SK-N-SH (cell line): ENCODE data around the gene PTPN18. TPM values are rescaled to one million over a fixed set of nuclear protein-coding genes. Genes with fewer than 3 reads are reported as not detected.

Experiments used
- CTCF ChIA-PET: fragments of 300-600, 350-600 bp; formaldehyde crosslinking; extraction: SDS; loops from one replicate; lab custom pipeline; 2021; lab: Yijun Ruan, JAX
- POLR2A ChIA-PET: fragments of 350-600 bp; sonication (Branson Sonifier 250); formaldehyde crosslinking; extraction: SDS; loops from one replicate; lab custom pipeline; 2020; ENCODE audit warnings: antibody characterized with exemption, inconsistent platforms; lab: Yijun Ruan, JAX
- DNase-seq: peaks from one replicate; pipeline ENCODE4 v3.0.0; 2012
- H2AFZ ChIP-seq: fragments of 200-600 bp; sonication (generic); 2 replicates; pipeline ENCODE4 v1.8.1; 2016; ENCODE audit warnings: antibody characterized with exemption, mild to moderate bottlenecking, low read depth
- H3F3A ChIP-seq: fragments of 200-600 bp; sonication (generic); replicated peaks from 2 replicates; pipeline ENCODE3; 2016; ENCODE audit warnings: antibody characterized with exemption, mild to moderate bottlenecking; ENCODE audit not compliant: insufficient read depth
- H3K27ac ChIP-seq, 2 experiments: fragments of 200-500 bp in 1 of 2; fragments of 200-600 bp in 1 of 2; sonication (Bioruptor generic) in 1 of 2; sonication (generic), shearing (Covaris generic) in 1 of 2; 2 replicates each; pipeline versions ENCODE4 v1.5.1 to v1.6.1; 2014 to 2016; ENCODE audit warnings: low read depth in 2 of 2, inconsistent platforms in 1 of 2, low read length in 1 of 2, mild to moderate bottlenecking in 1 of 2, mixed read lengths in 1 of 2
- H3K27me3 ChIP-seq: fragments of 200-600 bp; sonication (generic), shearing (Covaris generic); 2 replicates; pipeline ENCODE4 v1.6.1; 2016; ENCODE audit warnings: mixed run types; ENCODE audit not compliant: insufficient read depth
- H3K36me3 ChIP-seq, 2 experiments: fragments of 200-500 bp in 1 of 2; fragments of 200-600 bp in 1 of 2; sonication (Bioruptor generic) in 1 of 2; sonication (generic) in 1 of 2; replicated peaks in 1 of 2; 2 replicates each; pipeline versions ENCODE3 to v1.5.1; 2014 to 2016; ENCODE audit warnings: low read length in 1 of 2, mild to moderate bottlenecking in 1 of 2; ENCODE audit not compliant: insufficient read depth in 2 of 2, control insufficient read depth in 1 of 2
- H3K4me1 ChIP-seq, 2 experiments: fragments of 200-500 bp in 1 of 2; fragments of 200-600 bp in 1 of 2; sonication (Bioruptor generic) in 1 of 2; sonication (generic), shearing (Covaris generic) in 1 of 2; 2 replicates each; pipeline versions ENCODE4 v1.5.1 to v1.6.1; 2014 to 2016; ENCODE audit warnings: low read depth in 1 of 2, low read length in 1 of 2, mixed run types in 1 of 2; ENCODE audit not compliant: insufficient read depth in 2 of 2, control insufficient read depth in 1 of 2
- H3K4me2 ChIP-seq: fragments of 200-600 bp; sonication (generic), shearing (Covaris generic); 2 replicates; pipeline ENCODE4 v1.6.1; 2017; ENCODE audit warnings: mixed run types
- H3K4me3 ChIP-seq, 2 experiments: fragments of 200-500 bp in 1 of 2; fragments of 200-600 bp in 1 of 2; sonication (Bioruptor generic) in 1 of 2; sonication (generic), shearing (Covaris generic) in 1 of 2; 2 replicates each; pipeline versions ENCODE4 v1.5.1 to v1.8.1; 2014 to 2016; ENCODE audit warnings: low read depth in 2 of 2, inconsistent platforms in 1 of 2, low read length in 1 of 2, mild to moderate bottlenecking in 1 of 2, mixed read lengths in 1 of 2, moderate library complexity in 1 of 2
- H3K79me2 ChIP-seq: fragments of 200-600 bp; sonication (generic); 2 replicates; pipeline ENCODE4 v1.8.1; 2017; ENCODE audit warnings: mild to moderate bottlenecking; ENCODE audit not compliant: insufficient read depth
- H3K9ac ChIP-seq: fragments of 200-600 bp; sonication (generic); 2 replicates; pipeline ENCODE4 v1.6.1; 2017; ENCODE audit warnings: mixed run types
- H3K9me2 ChIP-seq: fragments of 200-600 bp; sonication (generic); 2 replicates; pipeline ENCODE4 v1.6.1; 2017; ENCODE audit warnings: mixed run types
- H3K9me3 ChIP-seq: fragments of 200-600 bp; sonication (generic); 2 replicates; pipeline ENCODE4 v1.6.1; 2017; ENCODE audit warnings: mixed run types, mild to moderate bottlenecking, moderate library complexity
- H4K20me1 ChIP-seq: fragments of 200-600 bp; sonication (generic); 2 replicates; pipeline ENCODE4 v1.6.1; 2017; ENCODE audit warnings: mild to moderate bottlenecking, mixed run types; ENCODE audit not compliant: insufficient read depth
- ELF1 ChIP-seq: IDR thresholded peaks from 2 replicates; pipeline ENCODE4 v1.4.0; 2012
- EP300 ChIP-seq, 2 experiments: IDR thresholded peaks; 2 replicates each; pipeline versions ENCODE4 v1.4.0 to v1.6.1; 2012; ENCODE audit warnings: borderline replicate concordance in 1 of 2, low read depth in 1 of 2, low read length in 1 of 2
- FOSL2 ChIP-seq: IDR thresholded peaks from 2 replicates; pipeline ENCODE4 v1.4.0; 2012; ENCODE audit warnings: low read depth, mild to moderate bottlenecking, moderate library complexity, borderline replicate concordance
- GATA2 ChIP-seq: sonication (generic); formaldehyde crosslinking; IDR thresholded peaks from 2 replicates; pipeline ENCODE4 v1.5.0; 2020; ENCODE audit warnings: mild to moderate bottlenecking, missing genetic modification reagents
- JUND ChIP-seq: IDR thresholded peaks from 2 replicates; pipeline ENCODE4 v1.4.0; 2012
- MAX ChIP-seq: IDR thresholded peaks from 2 replicates; pipeline ENCODE4 v1.4.0; 2012; ENCODE audit warnings: low read depth
- PBX3 ChIP-seq: IDR thresholded peaks from 2 replicates; pipeline ENCODE4; 2012
- RAD21 ChIP-seq: IDR thresholded peaks from 2 replicates; pipeline ENCODE4 v1.6.1; 2012; ENCODE audit warnings: mild to moderate bottlenecking, low read length
- REST ChIP-seq: IDR thresholded peaks from 2 replicates; pipeline ENCODE4 v1.6.1; 2012; ENCODE audit warnings: mild to moderate bottlenecking, low read depth, low read length, moderate library complexity
- RFX5 ChIP-seq: IDR thresholded peaks from 2 replicates; pipeline ENCODE4 v1.6.1; 2012; ENCODE audit warnings: mild to moderate bottlenecking, improper control_type of control experiment, low read length
- ZBTB33 ChIP-seq: IDR thresholded peaks from 2 replicates; pipeline ENCODE4 v1.4.0; 2012; ENCODE audit warnings: low read depth, borderline replicate concordance
- WGBS: methylation state at CpG from one replicate; pipeline ENCODE4 v1.1.6; 2017; ENCODE audit warnings: low lambda C conversion rate; 5-methylcytosine and 5-hydroxymethylcytosine counted together
- polyA plus RNA-seq, 3 experiments: library from polyadenylated mRNA; depleted of rRNA; stranded (reverse); fragments of >200 nt; gene quantifications; 2 replicates each; pipeline ENCODE4 v1.2.3, GENCODE V29; 2012

Gene PTPN18
- polyA plus RNA-seq, 1 of the 3 experiments (the other 2 are of a cell fraction) = 30.4 TPM

- peaks cover 0 to 25% of the 10 kb centered on the region in 2 experiments; a peak in 2 of 4 replicates for H3K4me1 ChIP-seq
- no peak overlapping the region for H3K9ac ChIP-seq
- ChIA-PET CTCF (interaction anchor here (3.8 kb wide), 1 partner anchor 20 kb away, joined by 26 read pairs; the partner anchor contains the start of gene PTPN18), POLR2A (no interaction called here)
- peak overlapping the region; percentile 99; the same call in 1 of the 2 replicates for H3K4me2 ChIP-seq
- H3K9me3 ChIP-seq = no peaks in the 10 kb centered on the region
- H3F3A ChIP-seq = no peaks in the 10 kb centered on the region
- H2AFZ ChIP-seq = no peak overlapping the region
- no peak overlapping the region for H3K4me3 ChIP-seq
- DNase-seq = no peak
- H3K36me3 ChIP-seq = peaks cover 7% of the 10 kb centered on the region in 2 experiments
- H4K20me1 ChIP-seq = no peaks in the 10 kb centered on the region
- H3K27me3 ChIP-seq = no peaks in the 10 kb centered on the region
- no peak overlapping the region for H3K27ac ChIP-seq
- peaks cover 51% of the 10 kb centered on the region for H3K79me2 ChIP-seq
- TF ChIP-seq ZBTB33 (no peak), RFX5 (no peak), MAX (no peak), REST (no peak)
- TF ChIP-seq, all 33 proteins: peak for 0
- 95% methylated on average over 19 of the region's 19 CpGs for WGBS
- H3K9me2 ChIP-seq = no peaks in the 10 kb centered on the region
Measured at GRCh38 chr2:130375291-130376266, 19.7 kb downstream of the PTPN18 start.

- 92% methylated on average over 9 of the region's 11 CpGs for WGBS
- TF ChIP-seq RAD21 (no peak), FOSL2 (no peak), ELF1 (no peak), EP300 (IDR thresholded peaks at IDR 0.05; ENCODE audit: borderline replicate concordance in 1 of 2, low read depth in 1 of 2, low read length in 1 of 2) (no peak), GATA2 (CRISPR knock-in tag) (no peak), JUND (no peak), PBX3 (no peak)
- Histone ChIP-seq H2AFZ (no peak overlapping the region), H3K9me3 (no peaks in the 10 kb centered on the region), H3K79me2 (peaks cover 52% of the 10 kb centered on the region), H3K4me3 (no peak overlapping the region), H3F3A (no peaks in the 10 kb centered on the region), H3K4me2 (no peak overlapping the region), H3K9ac (no peak overlapping the region), H3K9me2 (no peaks in the 10 kb centered on the region), H3K4me1 (peaks cover 0 to 20% of the 10 kb centered on the region in 2 experiments; a peak in 2 of 4 replicates), H3K27me3 (no peaks in the 10 kb centered on the region), H3K27ac (no peak overlapping the region), H4K20me1 (no peaks in the 10 kb centered on the region), H3K36me3 (peaks cover 7% of the 10 kb centered on the region in 2 experiments)
- DNase-seq = no peak
- ChIA-PET POLR2A (no interaction called here), CTCF (interaction anchor here (0.8 kb wide), 1 partner anchor 764 kb away, joined by 3 read pairs; no protein-coding TSS in a partner anchor)
Measured at GRCh38 chr2:130376433-130377293, 20.8 kb downstream of the PTPN18 start.
